Esophagus squamous epithelium (tissue), 4 donors: Measurements from ENCODE around the gene NRG3.

Experiments used
- CTCF ChIP-seq, 6 experiments: fragments of 450-650 bp in 4 of 6; fragments of 200-600 bp in 2 of 6; sonication (generic) in 2 of 6; IDR thresholded peaks; one replicate each; pipeline ENCODE4 v1.5.1; 2016 to 2019; ENCODE audit warnings: antibody characterized with exemption in 6 of 6, mild to moderate bottlenecking in 4 of 6, moderate library complexity in 4 of 6
- POLR2A ChIP-seq, 4 donors: fragments of 450-650 bp; IDR thresholded peaks; one replicate each; pipeline ENCODE4 v1.6.1; 2017; ENCODE audit warnings: antibody characterized with exemption in 4 of 4, mild to moderate bottlenecking in 4 of 4, moderate library complexity in 3 of 4

- TF ChIP-seq POLR2A (IDR thresholded peaks at IDR 0.05) (no peak), CTCF (IDR thresholded peaks at IDR 0.05) (no peak)
Observed at GRCh38 chr10:82914655-82915136, 1039.7 kb downstream of the NRG3 start.
